VCaP (cell line): ENCODE measurements around the gene VSTM4.
A peak's percentile ranks its signal among the peaks of the same experiment; 100 is the strongest.

Experiments used
- H3K27ac ChIP-seq: fragments of 450-650 bp; 2 replicates; pipeline ENCODE4 v1.5.1; 2017
- TF ChIP-seq, protein P1 (sequence below): fragments of 450-650 bp; conservative IDR thresholded peaks from 2 replicates; pipeline ENCODE4 v1.5.1; 2017; ENCODE audit warnings: mild to moderate bottlenecking, moderate library complexity

Gene VSTM4

DNA sequence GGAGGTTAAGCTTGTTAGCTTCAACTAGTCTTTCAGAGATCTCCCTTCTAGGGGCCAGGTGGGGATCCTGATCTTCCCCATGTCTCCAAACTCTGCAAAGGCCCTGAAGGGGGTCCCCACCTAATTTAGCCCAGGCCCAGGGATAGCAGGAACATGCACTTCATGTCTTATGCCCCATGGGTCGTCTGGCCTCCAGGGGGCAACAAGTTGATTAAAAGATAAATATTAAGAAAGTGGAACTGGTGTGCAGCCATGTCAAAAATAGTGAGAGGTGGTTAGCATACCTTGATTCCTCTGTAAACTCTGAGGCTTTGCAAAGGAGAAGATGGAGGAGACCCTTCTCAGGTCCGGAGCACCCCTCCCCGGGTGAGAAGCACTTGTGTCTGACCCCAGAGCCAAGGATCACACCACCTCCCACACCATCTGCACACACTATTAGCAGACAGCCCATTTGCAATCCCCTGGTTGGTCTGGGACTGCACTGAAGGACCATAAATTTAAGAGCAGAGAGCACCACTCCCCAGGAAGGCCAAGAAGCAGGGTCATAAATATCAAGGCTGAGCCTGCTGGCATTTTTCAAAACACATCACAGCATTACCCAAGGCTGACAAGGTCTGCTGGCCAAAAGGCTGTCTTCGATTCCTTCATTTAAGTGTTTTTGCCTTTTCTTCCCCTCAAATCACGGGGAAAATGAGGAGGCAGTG lies 131.5 kb downstream of the VSTM4 start:
- TF ChIP-seq, protein P1, sequence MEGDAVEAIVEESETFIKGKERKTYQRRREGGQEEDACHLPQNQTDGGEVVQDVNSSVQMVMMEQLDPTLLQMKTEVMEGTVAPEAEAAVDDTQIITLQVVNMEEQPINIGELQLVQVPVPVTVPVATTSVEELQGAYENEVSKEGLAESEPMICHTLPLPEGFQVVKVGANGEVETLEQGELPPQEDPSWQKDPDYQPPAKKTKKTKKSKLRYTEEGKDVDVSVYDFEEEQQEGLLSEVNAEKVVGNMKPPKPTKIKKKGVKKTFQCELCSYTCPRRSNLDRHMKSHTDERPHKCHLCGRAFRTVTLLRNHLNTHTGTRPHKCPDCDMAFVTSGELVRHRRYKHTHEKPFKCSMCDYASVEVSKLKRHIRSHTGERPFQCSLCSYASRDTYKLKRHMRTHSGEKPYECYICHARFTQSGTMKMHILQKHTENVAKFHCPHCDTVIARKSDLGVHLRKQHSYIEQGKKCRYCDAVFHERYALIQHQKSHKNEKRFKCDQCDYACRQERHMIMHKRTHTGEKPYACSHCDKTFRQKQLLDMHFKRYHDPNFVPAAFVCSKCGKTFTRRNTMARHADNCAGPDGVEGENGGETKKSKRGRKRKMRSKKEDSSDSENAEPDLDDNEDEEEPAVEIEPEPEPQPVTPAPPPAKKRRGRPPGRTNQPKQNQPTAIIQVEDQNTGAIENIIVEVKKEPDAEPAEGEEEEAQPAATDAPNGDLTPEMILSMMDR, result no peak
- no peak overlapping the region for H3K27ac ChIP-seq

DNA sequence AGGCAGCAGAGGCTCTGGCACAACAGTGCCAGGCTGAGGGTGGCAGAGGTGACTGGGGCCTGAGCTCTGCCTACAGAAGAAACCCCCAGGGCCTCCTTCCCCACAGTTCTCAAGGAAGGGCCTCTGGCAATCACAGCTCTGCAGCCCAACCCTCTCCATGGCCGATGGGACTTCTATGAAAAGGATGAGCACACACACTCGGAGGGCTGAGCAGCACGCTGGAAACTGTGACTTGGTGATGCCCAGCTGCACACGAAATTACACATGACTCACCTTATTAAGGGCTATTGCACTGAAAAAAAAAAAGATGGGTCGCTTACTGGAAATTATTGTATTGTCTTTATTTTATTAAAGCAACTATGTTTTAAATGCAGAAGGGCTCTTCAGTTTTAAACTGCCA lies 132.7 kb downstream of the VSTM4 start:
- H3K27ac ChIP-seq, result no peak overlapping the region
- TF ChIP-seq, protein P1, result no peak

DNA sequence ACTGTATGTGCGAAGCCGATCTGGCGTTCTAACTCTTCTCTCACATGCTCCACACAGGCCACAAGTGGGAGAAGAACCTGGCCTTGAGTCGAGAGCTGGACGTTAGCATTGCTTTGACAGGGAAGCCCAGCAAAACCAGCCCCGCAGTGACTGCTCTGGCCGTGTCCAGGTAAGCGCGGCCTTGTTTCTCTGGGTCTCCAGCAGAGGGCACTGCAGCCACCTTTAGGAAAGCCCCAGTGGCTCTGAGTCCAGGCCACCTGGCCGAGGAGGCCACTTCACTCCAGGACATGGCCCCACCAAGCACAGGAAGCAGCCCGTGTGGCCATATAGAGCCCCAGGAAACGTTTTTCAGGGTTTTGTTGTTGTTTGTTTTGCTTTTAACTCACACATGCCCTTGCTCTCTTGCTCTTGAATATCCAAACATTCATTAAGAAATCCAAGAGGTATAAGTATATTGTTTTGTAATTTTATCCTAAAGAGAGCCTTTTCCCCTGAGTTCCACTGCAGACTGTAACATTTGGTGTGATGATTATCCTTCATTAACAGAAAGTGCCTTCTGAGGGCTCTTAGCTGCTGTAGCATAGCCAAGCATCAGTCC lies 133.9 kb downstream of the VSTM4 start:
- H3K27ac ChIP-seq, result no peak overlapping the region
- TF ChIP-seq, protein P1, result peak; percentile 92

DNA sequence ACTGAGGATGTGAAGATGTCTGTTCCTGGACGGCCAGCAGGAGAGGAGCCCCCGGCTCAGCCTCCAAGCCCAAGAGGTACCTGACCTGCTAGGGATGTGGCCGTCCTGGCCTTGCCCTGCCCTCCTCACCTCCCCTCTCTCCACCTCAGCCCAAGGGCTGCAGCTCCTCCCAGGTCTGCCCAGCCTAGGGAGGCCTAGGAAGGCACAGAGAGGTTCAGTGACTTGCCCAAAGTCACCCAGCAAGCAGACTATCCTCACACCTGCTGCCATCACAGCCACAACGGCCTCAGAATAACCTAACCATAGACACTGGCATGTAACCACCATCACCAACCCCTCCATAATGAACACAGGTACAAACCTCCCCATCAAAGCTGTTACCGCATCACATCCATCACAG lies 137.0 kb downstream of the VSTM4 start:
- H3K27ac ChIP-seq, result no peak overlapping the region
- TF ChIP-seq, protein P1, result no peak

DNA sequence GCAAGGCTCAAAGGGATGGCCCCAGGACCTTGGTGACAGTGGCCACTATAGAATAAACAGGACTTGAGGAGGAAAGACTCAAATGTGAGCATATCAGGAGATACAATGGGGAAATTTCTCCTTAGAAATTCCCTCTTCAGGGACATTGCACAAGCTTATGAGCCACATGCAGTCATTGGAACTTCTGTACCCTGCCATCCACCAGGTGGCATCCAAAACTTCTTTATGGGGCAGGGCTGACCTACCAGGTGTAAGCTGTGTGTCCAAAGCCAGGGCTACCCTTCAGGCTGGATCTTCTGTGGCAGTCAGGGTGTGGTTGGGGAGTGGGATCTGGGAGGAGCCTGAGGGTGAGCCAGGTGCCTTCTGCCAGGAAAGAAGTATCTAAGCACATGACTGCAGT lies 139.1 kb downstream of the VSTM4 start:
- TF ChIP-seq, protein P1, result peak; percentile 74
- no peak overlapping the region for H3K27ac ChIP-seq

DNA sequence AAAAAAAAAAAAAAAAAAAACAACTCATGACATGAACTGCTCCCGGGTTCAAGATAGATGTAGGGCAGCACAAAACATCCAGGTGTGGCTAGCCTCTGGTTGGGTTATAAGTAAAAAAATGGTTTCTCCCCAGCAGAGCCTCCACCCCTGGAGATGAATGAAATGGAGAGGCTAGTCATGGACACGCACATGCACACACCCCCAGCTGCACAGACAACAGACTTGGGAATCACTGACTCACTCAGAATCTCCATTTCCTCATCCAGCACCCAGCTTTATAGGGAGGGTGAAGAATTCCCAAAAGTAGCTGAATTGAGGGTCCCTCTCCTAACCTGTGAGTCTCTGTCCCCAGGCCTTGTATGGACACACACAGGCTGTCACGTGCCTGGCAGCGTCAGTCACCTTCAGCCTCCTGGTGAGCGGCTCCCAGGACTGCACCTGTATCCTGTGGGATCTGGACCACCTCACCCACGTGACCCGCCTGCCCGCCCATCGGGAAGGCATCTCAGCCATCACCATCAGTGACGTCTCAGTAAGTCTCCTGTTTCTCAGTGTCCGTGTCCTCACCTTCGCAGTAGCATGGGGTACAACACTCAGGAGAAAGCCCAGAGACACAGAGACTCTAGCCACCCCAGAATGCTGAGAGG lies 140.7 kb downstream of the VSTM4 start:
- TF ChIP-seq, protein P1, result no peak
- no peak overlapping the region for H3K27ac ChIP-seq

DNA sequence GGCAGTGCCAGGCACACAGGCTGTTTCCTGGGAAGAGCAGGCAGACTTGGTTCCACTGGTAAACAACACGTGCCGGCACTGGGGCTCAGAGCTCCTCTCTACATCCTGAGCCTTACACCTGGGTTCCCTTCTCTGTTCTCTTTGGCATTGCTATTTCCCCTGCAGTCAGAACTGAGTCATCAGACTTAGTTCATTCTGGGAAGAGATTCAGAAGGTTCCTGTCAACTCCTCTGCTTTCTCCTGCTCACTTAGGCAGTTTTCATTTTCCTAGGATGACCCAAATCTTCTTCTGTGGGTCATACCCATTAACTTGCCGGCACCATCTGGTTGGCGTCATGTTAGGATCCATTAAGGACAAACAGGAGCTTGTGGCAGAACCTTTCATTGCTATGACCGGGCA lies 142.3 kb downstream of the VSTM4 start:
- TF ChIP-seq, protein P1, result no peak
- no peak overlapping the region for H3K27ac ChIP-seq
